ENCODE results near the gene KLHL26. TPM values are rescaled to one million over a fixed set of nuclear protein-coding genes. Genes with fewer than 3 reads are reported as not detected.
A peak's percentile ranks its signal among the peaks of the same experiment; 100 is the strongest.

KLHL26 gene
- total and polyA plus RNA-seq, 12 donors = 3.4 to 8.2 (median 6.3) TPM

DNA sequence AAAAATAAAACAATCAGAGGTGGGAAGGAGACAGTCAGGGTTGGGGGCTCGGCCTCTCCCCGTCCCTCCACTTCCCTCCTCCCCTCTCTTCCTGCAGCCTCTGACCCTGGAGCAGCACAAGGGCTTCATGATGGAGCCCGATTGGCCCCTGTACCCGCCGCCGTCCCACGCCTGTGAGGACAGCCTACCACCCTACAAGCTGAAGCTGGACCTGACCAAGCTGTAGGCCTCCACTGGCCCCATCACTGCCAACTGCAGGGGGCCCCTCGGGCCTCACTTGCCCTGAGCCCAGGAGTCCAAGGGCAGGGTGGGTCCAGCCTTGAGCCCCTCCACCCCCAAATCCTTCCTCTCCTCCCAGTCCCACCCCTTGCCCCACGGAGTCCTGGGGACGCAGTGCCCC is 16.5 kb upstream of the KLHL26 start:
- TF ChIP-seq, protein P1, sequence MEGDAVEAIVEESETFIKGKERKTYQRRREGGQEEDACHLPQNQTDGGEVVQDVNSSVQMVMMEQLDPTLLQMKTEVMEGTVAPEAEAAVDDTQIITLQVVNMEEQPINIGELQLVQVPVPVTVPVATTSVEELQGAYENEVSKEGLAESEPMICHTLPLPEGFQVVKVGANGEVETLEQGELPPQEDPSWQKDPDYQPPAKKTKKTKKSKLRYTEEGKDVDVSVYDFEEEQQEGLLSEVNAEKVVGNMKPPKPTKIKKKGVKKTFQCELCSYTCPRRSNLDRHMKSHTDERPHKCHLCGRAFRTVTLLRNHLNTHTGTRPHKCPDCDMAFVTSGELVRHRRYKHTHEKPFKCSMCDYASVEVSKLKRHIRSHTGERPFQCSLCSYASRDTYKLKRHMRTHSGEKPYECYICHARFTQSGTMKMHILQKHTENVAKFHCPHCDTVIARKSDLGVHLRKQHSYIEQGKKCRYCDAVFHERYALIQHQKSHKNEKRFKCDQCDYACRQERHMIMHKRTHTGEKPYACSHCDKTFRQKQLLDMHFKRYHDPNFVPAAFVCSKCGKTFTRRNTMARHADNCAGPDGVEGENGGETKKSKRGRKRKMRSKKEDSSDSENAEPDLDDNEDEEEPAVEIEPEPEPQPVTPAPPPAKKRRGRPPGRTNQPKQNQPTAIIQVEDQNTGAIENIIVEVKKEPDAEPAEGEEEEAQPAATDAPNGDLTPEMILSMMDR (IDR thresholded peaks at IDR 0.05) = no peak
- intact Hi-C loops (cut with DNase I) = no loop called here
- peaks cover 0 to 30% (median 25%) of the 10 kb centered on the region in 7 donors for H3K27me3 ChIP-seq
- no peaks in the 10 kb centered on the region for H3K36me3 ChIP-seq
- DNase-seq = no peak
- H3K9me3 ChIP-seq = no peaks in the 10 kb centered on the region
- no peaks in the 10 kb centered on the region for H3K4me1 ChIP-seq
- no peak overlapping the region for H3K4me3 ChIP-seq
- H3K27ac ChIP-seq = no peak overlapping the region
- 87 to 89% methylated on average over 10 of the region's 10 CpGs for WGBS, 2 donors
- ATAC-seq = no peak

DNA sequence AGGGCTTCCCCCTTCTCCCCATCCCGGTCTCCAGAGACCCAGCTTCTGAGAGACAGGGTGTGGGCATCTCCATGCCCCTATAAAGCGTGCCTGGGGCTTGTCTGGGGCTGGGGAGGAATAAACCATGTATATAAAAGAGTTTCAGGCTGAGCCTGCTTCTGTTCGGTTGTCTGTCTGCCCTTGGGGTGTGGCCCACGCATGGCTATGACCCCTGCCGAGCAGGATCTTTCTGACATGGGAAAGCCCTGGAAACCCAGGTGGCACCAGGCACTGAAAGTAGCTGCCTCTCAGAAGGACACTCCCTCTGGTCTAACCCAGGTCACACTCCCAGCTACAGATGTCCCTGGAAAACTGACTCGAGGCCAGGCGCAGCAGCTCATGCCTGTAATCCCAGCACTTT is 15.9 kb upstream of the KLHL26 start:
- H3K36me3 ChIP-seq = no peaks in the 10 kb centered on the region
- H3K9me3 ChIP-seq = no peaks in the 10 kb centered on the region
- no peak overlapping the region for H3K4me3 ChIP-seq
- H3K27ac ChIP-seq = no peak overlapping the region
- DNase-seq (no peak), ATAC-seq (no peak)
- TF ChIP-seq, protein P1 (IDR thresholded peaks at IDR 0.05) = no peak
- intact Hi-C loops (cut with DNase I) = no loop called here
- 85 to 90% methylated on average over 7 of the region's 7 CpGs for WGBS, 2 donors
- H3K4me1 ChIP-seq = no peaks in the 10 kb centered on the region
- peaks cover 0 to 25% (median 19%) of the 10 kb centered on the region in 7 donors for H3K27me3 ChIP-seq

DNA sequence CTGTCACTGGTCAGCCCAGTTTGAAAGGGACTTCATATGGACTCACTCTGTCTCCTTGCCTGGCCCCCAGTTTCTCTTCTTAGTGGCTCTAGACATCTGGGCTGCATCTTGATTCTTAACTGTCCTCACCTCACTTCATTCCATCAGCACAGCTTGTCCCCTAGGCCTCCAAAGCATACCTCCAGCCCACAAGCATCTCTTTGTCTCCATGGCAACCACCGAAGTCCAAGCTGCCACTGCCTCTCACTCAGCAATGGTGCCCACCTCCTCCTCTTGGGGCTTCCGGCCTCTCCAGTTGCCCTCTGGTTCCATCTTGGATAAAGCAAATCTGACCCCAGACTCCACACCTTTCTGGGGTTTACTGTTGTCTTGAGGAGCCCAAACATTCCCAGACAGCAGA is 9.9 kb upstream of the KLHL26 start:
- TF ChIP-seq, protein P1 (IDR thresholded peaks at IDR 0.05) = no peak
- WGBS, 2 donors = 66 to 76% methylated on average over 2 of the region's 2 CpGs
- no peaks in the 10 kb centered on the region for H3K36me3 ChIP-seq

DNA sequence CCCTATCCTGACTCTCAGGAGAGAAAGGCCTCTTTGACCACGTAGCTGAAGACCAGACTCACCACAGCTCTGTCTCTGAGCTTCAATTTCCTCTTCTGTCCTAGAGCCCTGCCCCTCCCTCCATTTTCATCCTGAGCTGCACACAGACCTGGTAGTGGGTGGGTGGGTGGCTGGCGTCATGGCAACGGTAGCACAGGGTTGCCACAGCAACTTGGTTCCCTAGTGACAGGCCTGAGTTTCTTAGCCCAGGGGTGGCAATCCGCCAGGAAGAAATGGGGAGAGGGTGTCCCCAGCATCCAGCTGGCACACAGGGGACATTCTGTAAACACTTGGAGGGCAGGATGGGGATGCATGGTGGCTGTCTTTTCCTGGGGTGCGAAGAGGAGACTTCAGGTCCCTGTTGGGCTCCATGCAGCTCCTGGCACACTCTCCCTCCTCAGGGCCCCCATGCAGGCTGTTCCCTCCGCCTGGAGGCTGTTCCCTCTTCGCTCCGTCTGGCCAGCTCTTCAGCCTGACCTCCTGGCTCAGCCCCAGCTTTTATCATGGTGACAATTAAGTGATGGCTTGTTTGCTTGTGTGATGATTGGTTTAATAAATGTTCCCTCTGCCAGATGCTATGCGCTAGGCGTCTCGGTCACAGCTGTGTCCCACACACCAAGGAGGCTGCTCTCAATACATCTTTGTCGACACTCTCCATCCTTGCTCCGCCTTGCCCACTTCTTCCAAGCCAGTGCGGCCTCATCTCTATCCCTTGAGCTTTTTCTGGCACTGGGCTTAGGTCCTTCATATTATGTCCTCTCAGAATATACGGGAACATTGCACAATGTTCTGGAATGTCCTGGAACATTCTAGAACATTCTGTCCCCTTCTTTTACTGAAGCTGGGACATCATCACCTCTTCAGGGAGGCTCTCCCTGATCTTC is 7.4 kb upstream of the KLHL26 start:
- Histone ChIP-seq H3K9me3 (no peaks in the 10 kb centered on the region), H3K4me3 (no peak overlapping the region), H3K27me3 (no peaks in the 10 kb centered on the region), H3K4me1 (no peaks in the 10 kb centered on the region), H3K27ac (peak overlapping the region in 1 of 10 donors; percentile 23), H3K36me3 (no peaks in the 10 kb centered on the region)
- intact Hi-C loops (cut with DNase I) = no loop called here
- TF ChIP-seq, protein P1 (IDR thresholded peaks at IDR 0.05) = no peak
- ATAC-seq (peak in 6 of 8 donors; percentile 49 to 93 (median 70)), DNase-seq (peak in 1 of 2 donors; percentile 51)
- WGBS, 2 donors = 59 to 61% methylated on average over 15 of the region's 15 CpGs

More for the DNA sequence above, 9.9 kb upstream of the KLHL26 start:
- DNase-seq (no peak), ATAC-seq (no peak)
- no peak overlapping the region for H3K27ac ChIP-seq
- no peak overlapping the region for H3K4me3 ChIP-seq
- intact Hi-C loops (cut with DNase I) = no loop called here
- H3K9me3 ChIP-seq = no peaks in the 10 kb centered on the region
- H3K4me1 ChIP-seq = no peaks in the 10 kb centered on the region
- H3K27me3 ChIP-seq = no peaks in the 10 kb centered on the region
